ENCODE data around the gene ADAMTS6.

GRCh38 chr5:65479527-65479926 is 2.2 kb downstream of the ADAMTS6 start:
- TF ChIP-seq CTCF (IDR thresholded peaks at IDR 0.05) (no peak), ELK1 (IDR thresholded peaks at IDR 0.05; ENCODE audit: low read depth, low read length) (no peak), CBX8 (IDR thresholded peaks at IDR 0.05) (no peak), REST (IDR thresholded peaks at IDR 0.05) (no peak), GATA3 (IDR thresholded peaks at IDR 0.05; ENCODE audit: borderline replicate concordance) (no peak)
